ENCODE results near the gene WDR7.

WDR7 gene

GRCh38 chr18:56889621-56890020 lies 238.5 kb downstream of the WDR7 start:
- no peak for DNase-seq (ENCODE audit: low read depth in 2 of 2)

GRCh38 chr18:56890632-56891031 lies 239.5 kb downstream of the WDR7 start:
- no peak for DNase-seq (ENCODE audit: low read depth in 2 of 2)

GRCh38 chr18:56891116-56891515 lies 240.0 kb downstream of the WDR7 start:
- no peak for DNase-seq (ENCODE audit: low read depth in 2 of 2)

GRCh38 chr18:56891870-56892269 lies 240.7 kb downstream of the WDR7 start:
- no peak for DNase-seq (ENCODE audit: low read depth in 2 of 2)

- no peak for DNase-seq (ENCODE audit: low read depth in 2 of 2)
Observed at GRCh38 chr18:56897122-56897521, 246.0 kb downstream of the WDR7 start.

- DNase-seq (ENCODE audit: low read depth in 2 of 2) = no peak
Observed at GRCh38 chr18:56899660-56900059, 248.5 kb downstream of the WDR7 start.

- no peak for DNase-seq (ENCODE audit: low read depth in 2 of 2)
Observed at GRCh38 chr18:56900195-56901094, 249.3 kb downstream of the WDR7 start.

- DNase-seq (ENCODE audit: low read depth in 2 of 2) = no peak
Observed at GRCh38 chr18:56901919-56902318, 250.8 kb downstream of the WDR7 start.

- DNase-seq (ENCODE audit: low read depth in 2 of 2) = no peak
Observed at GRCh38 chr18:56902653-56903052, 251.5 kb downstream of the WDR7 start.

- no peak for DNase-seq (ENCODE audit: low read depth in 2 of 2)
Observed at GRCh38 chr18:56903686-56904085, 252.5 kb downstream of the WDR7 start.

- no peak for DNase-seq (ENCODE audit: low read depth in 2 of 2)
Observed at GRCh38 chr18:56907771-56908170, 256.6 kb downstream of the WDR7 start.

- no peak for DNase-seq (ENCODE audit: low read depth in 2 of 2)
Observed at GRCh38 chr18:56910237-56910636, 259.1 kb downstream of the WDR7 start.

- no peak for DNase-seq (ENCODE audit: low read depth in 2 of 2)
Observed at GRCh38 chr18:56910967-56911366, 259.8 kb downstream of the WDR7 start.

GRCh38 chr18:56913941-56914340 lies 262.8 kb downstream of the WDR7 start:
- DNase-seq (ENCODE audit: low read depth in 2 of 2) = no peak

- DNase-seq (ENCODE audit: low read depth in 2 of 2) = no peak
Observed at GRCh38 chr18:56919190-56919589, 268.0 kb downstream of the WDR7 start.

GRCh38 chr18:56921896-56922480 lies 270.8 kb downstream of the WDR7 start:
- no peak for DNase-seq (ENCODE audit: low read depth in 2 of 2)

- DNase-seq (ENCODE audit: low read depth in 2 of 2) = no peak
Observed at GRCh38 chr18:56926734-56927133, 275.6 kb downstream of the WDR7 start.

GRCh38 chr18:56927786-56928185 lies 276.6 kb downstream of the WDR7 start:
- no peak for DNase-seq (ENCODE audit: low read depth in 2 of 2)

GRCh38 chr18:56929886-56930285 lies 278.7 kb downstream of the WDR7 start:
- DNase-seq (ENCODE audit: low read depth in 2 of 2) = no peak

GRCh38 chr18:56933472-56933871 lies 282.3 kb downstream of the WDR7 start:
- no peak for DNase-seq (ENCODE audit: low read depth in 2 of 2)

GRCh38 chr18:56934131-56934530 lies 283.0 kb downstream of the WDR7 start:
- DNase-seq (ENCODE audit: low read depth in 2 of 2) = no peak

GRCh38 chr18:56934906-56935305 lies 283.7 kb downstream of the WDR7 start:
- no peak for DNase-seq (ENCODE audit: low read depth in 2 of 2)

- no peak for DNase-seq (ENCODE audit: low read depth in 2 of 2)
Observed at GRCh38 chr18:56935434-56936040, 284.4 kb downstream of the WDR7 start.
